Measurements from ENCODE around the gene DPP3.
A peak's percentile ranks its signal among the peaks of the same experiment; 100 is the strongest.
"Not testable (repeated sequence)": the region's sequence is repeated elsewhere in the genome, so short reads cannot be mapped to it uniquely, and the experiment has no call there.

DPP3 gene

DNA sequence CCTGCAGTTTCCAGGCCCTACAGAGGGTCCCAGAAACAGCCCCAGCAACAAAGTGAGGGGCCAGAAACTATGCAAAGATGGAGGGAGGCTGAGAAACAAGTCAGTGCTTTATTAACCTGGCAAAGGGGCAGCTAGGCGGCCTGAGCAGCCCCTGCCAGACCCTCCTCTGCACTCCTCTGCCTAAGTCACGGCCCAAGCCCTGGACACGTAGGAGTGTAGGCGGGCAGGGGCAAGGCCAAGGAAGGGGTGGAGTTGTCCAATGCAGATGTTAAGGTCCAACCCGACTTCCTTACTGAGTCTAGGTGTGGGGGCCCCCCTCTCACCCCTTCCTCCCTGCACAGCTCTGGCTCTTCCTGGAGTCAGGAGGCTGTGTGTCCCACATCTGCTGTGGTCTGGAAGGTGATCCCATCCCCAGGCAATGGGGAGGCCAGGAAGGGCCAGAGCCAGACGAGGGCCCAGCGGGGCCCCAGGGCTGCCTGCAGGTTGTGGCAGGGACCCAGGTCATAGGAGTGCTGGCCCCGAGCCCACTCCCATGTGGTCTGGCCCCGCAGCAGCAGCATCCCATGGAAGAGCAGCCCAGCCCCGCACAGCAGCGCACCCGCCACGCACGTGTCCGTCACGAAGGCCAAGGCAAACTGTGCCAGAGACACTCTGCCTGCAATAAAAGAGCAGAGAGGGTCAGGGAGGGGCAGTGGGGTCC, 59.1 kb downstream of the DPP3 start:
- DNase-seq: no peak

DNA sequence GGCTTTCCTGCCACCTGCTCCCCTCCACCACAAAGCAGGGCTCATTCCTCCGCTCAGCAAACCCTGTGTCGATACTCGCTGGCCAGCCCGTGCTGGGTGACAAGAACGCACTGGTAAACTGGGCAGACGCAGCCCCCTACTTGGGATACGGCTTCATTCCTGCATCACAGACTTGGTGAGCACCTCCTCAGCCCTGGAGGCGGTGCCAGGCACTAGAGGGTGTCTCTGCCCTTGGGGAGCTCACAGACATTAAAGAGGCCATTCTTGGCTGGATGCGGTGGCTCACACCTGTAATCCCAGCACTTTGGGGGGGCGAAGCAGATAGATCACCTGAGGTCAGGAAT, 59.6 kb downstream of the DPP3 start:
- no peak for DNase-seq

DNA sequence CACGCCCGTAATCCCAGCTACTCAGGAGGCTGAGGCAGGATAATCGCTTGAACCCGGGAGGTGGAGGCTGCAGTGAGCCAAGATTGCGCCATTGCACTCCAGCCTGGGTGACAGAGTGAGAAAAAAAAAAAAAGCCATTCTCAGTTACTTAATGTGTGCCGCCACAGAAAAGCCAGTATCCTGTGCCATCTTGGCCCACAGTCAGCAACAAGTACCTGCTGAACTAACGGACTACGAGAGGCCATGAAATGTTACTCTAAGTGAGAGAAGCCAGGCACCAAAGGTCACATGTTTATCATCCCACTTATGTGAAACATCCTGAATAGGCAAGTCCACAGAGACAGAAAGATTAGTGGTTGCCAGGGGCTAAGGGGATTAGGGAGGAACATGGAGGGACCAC, 60.4 kb downstream of the DPP3 start:
- DNase-seq: not testable (repeated sequence)

DNA sequence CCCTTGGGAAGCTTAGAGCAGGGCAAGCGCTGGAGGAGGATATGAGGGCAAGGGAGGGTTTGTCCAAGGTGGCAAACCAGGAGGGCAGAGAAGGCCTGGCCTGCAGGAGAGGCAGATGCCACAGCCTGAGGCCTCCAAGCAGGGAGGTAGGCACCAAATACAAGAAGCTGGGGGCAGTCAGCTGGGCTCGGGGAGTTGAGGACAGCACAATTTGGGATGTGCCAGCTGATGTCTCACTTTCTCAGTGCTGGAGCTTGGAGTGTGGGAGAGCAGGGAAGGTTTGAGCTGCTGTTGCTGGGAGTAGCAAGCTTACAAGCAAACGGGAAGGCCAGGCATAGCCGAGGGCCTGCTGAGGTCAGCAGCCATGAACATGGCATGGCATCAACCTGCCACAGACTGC, 61.7 kb downstream of the DPP3 start:
- DNase-seq: no peak

DNA sequence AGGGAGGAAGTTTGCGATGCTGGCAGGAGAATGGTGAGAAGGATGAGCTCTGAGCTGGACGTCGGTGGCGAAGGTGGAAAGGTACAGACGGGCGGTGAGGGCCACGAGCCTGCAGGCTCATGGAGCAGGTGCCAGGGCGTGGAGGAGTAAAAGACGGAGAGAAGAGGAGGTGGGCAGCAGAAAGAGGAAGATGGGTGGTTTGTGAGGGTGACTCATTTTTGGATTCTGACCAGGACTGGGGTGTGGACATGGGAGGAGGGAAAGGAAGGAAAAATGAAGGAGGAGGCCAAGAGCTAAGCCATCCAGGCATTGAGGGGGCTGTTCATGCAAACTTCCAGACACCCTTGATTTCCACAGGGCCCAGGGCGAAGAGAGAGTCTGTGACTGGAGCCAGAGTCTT, 62.1 kb downstream of the DPP3 start:
- no peak for DNase-seq

DNA sequence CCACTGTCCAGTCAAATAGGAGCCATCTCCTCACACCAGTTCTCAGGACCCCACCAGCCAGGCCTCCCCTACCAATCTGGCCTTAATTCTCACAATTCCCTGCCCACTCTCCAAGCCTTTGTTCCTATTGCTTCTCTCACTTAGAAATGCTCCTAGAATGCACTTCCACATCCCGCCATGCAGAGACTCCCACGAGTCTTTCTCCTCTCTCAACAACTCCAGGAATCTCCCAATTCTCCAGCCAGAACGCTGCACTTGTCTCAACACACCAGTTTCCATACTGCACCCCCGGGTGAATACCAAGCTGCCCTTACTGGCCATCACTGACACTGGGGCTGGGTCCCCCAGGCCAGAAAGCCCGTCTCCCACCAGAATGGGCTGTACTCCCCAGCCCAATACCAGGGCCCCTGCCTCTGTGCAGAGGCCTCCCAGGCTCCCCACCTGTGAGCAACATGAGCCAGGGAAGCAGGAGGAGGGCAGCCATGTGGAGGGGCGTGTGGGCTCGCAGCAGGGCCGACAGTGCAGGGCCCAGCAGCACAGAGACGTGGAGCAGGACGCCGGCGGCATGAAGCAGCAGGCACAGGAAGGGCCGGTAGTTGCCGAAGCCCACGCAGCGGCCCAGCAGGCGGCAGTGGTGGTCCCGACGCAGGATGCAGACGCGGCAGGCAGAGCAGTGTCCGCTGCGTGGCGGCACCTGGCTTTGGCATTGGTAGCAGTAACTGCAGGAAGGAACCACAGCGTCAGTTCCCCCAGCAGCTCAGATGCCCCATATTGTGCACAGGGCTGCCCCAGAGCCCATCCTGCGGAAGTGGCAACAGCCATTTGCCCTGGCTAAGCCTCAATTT, 63.3 kb downstream of the DPP3 start:
- DNase-seq: peak; percentile 80

DNA sequence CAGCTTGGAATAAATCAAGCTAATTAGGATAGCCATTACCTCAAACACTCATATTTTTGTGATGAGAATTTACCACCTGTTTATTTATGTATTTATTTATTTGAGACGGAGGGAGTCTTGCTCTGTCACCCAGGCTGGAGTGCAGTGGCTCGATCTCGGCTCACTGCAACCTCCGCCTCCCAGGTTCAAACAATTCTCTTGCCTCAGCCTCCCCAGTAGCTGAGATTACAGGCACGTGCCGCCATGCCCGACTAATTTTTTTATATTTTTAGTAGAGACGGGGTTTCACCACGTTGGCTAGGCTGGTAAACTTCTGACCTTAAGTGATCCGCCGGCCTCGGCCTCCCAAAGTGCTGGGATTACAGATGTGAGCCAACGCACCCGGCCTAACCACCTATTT, 64.7 kb downstream of the DPP3 start:
- not testable (repeated sequence) for DNase-seq

DNA sequence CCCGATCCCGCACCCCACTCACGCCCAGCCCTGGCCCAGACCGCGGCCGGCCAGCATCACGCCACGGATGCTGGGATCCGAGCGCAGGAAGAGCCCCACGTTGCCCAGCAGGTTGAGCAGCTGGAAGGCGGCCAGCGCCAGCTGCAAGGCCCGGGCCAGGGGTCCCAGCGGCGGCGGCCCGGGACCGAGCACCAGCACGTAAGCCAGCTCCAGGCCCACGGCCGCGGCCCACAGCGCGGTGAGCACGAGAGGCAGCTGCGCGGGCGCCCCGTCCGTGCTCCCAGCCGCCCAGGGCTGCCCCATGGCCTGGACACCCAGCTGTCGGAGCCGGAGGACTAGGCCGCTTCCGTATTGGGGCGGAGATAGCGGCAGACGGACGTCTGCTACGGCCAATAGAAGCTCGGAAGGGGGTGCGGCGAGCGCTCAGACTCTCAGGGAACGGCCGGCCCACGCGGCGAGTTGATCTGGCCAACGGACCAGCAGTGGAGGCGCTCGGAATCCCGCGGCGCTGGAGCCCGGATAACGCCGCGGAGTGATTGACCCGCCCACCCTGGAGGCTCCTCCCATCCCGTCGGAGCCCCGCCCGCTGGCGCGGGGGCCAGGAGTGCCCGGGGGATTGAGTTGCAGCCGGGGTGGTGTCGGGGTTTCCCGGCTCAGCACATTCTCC, 65.6 kb downstream of the DPP3 start, which contains the start of gene ZDHHC24:
Gene ZDHHC24, minus strand, starts transcription at position 348 of the 667 bp plus-strand sequence. Its CDS starts 45 bp downstream, at position 303.
- DNase-seq: peak; percentile 90

DNA sequence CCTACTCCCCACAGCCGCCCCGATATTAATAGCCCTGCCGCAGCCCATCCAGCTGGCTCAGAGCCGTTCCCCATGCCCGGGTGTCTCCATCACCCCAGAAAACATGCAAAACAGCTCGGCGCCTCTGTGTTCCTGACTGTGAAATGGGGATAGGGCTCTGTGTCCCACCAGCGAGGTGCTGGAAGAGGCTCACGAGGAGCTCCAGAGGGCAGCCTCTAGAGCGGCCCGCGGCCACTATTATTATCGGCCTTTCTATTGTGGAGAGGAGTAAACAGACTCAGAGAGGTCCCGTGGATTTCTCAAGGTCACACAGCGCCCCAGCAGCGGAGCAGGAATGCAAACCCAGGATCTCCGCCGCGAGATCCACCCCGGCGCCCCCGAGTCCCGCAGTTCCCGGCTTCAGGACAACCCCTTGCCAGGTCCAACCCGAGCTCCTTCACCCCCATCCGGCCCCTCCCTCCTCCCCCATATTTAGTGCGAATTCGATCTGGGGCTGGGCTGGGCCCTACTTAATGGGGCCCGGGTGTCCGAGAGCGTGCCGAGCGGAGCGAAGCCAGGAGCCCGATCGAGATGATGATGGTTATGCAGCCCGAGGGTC, 66.2 kb downstream of the DPP3 start, which contains the start of gene ACTN3:
Gene ACTN3, plus strand, starts transcription at position 536 of the 598 bp plus-strand sequence. Its CDS starts 35 bp downstream, at position 571.
- no peak for DNase-seq

DNA sequence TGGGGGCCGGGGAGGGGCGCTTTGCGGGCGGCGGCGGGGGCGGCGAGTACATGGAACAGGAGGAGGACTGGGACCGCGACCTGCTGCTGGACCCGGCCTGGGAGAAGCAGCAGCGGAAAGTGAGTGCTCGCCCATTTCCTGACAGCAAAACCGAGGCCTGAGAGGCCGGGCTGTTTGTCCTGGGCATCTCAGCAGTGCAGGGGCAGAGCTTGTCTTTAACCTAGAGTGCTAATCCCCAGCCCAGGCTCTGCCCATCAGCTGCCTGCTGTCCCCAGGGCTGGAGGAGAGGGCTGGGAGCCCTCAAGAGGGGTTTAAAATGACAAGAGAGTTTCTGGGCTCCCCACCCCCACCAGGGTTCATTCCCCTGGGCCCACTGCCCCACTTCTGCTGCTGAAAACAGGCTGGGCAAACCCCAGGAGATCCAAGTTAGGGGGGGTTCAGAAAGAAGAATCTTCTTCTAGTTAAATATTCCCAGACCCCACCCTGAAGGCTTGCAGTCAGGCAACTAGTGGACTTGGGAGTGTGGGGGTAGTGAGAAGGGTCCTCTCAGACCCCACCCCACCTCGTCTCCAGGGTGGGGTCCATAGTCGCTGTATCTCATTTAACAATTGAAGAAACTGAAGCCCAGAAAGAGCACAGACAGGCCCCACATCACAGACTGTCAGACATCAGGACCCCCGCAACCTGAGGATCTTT, 66.9 kb downstream of the DPP3 start:
- DNase-seq: no peak

DNA sequence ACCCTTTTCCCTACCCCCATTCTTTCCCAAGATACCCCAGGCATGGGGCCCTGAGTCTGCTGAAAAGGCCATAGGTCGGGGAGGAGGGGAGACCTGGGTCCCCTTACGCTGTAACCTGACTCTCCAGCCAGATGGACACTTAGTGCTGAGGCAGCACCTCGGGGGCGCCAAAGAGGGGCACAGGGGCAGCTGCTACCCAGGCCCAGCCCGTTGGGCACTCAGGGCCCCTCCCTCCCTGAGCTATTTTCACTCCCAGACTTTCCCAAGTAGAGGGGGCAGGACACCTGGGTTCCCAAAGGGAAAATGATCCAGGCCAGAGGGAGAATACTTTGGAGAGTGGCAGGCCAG, 67.4 kb downstream of the DPP3 start:
- DNase-seq: no peak

DNA sequence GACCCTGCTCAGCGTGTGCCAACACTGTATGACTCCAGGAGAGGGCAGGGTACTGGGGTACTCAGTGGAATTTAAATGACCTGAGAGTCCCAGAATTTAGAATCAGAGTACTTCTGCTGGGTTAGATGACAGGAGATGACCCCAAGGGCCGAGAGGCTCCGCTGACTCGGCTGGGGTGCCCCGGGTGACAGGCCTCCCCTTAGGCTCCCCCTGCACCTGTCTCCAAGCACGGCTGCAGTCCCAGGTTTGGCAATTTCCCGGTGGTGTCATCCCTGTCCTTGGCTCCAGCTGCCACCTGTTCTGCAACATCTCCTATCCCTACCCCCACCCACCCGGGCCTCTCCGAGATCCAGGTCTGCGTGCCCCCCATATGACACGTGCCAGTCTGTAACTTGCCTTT, 67.8 kb downstream of the DPP3 start:
- no peak for DNase-seq

DNA sequence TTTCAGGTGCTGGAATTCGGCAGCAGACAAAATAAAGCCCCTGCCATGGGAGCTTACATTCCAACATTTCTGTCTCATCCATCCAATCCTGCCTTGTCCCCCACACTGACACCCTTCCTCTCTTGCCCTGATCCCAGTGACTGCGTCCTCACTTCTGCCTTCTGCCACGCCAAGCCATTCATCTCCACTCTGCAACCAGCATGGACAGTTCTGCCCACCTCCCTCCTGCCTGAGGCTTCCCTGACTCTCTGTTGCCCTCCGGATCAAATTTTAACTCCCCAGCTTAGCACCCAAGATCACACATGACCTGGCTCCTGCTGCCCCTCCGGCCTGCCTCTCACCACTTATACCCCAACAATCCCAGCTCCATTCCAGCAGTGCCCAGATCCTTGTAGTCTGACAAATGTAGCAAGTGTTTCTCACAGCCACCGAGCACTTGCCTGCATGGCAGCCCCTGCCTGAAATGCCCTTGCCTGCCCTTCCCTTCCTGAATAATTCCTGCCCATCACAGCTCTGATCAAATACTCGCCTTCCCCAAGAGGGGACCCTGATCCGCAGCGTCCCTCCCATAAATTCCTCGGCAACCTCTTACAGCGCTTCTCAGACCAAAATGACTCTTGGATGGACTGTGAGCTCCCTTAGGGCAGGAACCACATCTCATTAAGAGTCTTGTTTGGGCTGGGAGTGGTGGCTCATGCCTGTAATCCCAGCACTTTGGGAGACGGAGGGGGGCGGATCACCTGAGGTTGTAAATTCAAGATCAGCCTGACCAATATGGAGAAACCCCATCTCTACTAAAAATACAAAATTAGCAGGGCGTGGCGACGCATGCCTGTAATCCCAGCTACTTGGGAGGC, 68.8 kb downstream of the DPP3 start:
- no peak for DNase-seq

DNA sequence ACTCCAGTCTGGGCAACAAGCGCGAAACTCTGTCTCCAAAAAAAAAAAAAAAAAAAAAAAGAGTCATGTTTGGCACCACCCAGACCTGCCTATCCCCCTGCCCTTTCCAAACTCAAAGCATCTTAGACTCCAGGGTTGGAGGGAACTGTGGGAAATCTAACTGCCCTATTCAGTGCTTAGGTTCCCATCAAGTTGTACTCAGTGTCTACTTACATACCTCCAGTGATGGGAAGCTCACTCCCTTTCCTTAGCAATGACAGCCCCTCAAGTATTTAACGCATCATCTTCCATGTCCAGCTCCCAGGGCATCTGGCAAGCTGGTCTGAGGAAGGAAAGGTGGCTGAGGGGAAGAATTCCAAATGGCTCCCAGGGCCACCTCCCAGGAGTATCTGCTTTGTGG, 69.5 kb downstream of the DPP3 start:
- DNase-seq: no peak

DNA sequence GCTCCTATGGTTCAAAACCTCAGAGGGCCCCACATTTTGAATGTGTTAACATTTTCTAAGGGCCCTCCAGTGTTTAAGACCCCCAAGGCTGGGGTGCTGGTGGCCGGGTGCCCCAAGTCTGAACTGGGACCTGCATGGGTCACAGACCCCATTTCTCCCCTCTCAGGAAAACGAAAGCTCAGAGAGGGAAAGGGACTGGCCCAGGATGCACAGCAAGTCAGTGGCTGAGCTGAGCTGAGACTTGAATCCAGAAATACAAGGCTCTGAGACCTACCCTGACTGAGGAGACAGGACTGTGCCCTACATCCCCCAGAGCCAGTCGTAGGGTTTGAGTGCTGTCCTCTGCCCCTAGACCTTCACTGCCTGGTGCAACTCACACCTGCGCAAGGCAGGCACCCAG, 70.7 kb downstream of the DPP3 start:
- no peak for DNase-seq

DNA sequence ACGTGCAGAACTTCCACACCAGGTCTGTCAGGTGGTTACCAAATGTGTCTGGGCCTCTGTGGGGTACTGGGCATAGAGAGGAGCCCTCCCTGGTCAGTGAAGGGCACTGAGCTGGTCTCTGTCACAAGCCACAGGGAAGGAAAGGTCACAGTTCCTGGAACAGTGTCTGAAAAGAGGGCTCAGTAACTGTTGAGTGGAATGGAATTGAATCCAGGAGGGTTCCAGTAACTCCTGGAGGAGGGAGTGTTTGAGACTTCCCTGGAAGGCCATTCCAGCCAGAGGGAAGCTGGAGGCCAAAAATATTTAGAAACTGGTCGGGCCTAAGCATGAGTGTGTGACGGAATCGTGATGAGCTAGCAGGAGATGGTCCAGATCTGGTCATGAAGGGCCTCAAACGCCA, 74.4 kb downstream of the DPP3 start:
- no peak for DNase-seq

DNA sequence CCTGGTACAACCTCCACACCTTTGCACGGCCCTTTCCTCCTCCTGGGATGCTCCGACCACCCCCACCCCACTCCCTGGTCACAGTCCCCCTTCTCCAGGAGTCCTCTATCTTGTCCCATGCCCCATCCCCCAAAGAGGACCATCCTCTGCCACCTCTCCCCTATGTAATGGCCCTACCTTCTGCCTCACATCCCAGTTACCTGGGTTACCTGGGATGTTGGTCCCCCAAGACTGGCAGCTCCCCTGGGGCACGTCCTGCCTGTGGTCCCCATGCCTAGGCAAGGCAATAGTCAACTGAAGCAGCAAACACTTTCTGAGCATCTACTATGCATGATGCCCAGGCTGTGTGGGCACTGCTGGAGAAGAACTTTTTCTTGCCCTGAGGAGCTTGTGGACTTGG, 75.2 kb downstream of the DPP3 start:
- no peak for DNase-seq

DNA sequence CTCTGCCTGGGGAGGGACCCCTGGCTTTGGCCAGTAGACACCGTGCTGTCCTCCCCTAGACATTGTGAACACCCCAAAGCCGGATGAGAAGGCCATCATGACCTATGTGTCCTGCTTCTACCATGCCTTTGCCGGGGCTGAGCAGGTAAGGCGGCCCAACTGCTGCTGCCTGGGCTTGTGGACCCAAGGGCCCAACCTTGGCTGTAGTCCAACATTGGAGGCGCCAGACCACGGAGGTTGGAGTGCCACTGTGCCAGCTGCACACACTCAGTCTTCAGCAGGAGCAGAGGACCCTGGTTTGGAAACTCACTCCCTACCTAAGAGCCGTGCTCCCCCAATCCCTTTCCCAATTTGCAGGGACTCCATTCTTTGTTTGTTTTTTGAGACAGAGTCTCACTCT, 75.9 kb downstream of the DPP3 start:
- DNase-seq: no peak

DNA sequence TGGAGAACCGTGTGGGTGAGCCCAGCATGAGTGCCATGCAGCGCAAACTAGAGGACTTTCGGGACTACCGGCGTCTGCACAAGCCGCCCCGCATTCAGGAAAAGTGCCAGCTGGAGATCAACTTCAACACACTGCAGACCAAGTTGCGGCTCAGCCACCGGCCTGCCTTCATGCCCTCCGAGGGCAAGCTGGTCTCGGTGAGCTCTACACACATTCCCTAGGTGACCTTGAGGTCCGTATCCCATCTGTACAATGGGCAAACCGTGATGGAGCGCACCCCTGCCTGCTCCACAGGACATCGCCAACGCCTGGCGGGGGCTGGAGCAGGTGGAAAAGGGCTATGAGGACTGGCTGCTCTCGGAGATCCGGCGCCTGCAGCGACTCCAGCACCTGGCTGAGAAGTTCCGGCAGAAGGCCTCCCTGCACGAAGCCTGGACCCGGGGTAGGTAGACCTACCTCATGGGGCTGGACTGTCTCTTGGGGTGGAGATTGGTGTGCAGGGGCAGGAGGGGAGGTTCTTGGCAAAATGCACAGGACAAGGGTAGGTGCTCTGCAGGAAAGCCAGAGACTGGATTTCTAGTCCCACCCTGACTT, 77.6 kb downstream of the DPP3 start:
- no peak for DNase-seq

All from CD4-positive, alpha-beta T cell treated with Interleukin-15 for 1 hour (primary cell).